ENCODE data around the gene ACSS2.

Gene ACSS2

DNA sequence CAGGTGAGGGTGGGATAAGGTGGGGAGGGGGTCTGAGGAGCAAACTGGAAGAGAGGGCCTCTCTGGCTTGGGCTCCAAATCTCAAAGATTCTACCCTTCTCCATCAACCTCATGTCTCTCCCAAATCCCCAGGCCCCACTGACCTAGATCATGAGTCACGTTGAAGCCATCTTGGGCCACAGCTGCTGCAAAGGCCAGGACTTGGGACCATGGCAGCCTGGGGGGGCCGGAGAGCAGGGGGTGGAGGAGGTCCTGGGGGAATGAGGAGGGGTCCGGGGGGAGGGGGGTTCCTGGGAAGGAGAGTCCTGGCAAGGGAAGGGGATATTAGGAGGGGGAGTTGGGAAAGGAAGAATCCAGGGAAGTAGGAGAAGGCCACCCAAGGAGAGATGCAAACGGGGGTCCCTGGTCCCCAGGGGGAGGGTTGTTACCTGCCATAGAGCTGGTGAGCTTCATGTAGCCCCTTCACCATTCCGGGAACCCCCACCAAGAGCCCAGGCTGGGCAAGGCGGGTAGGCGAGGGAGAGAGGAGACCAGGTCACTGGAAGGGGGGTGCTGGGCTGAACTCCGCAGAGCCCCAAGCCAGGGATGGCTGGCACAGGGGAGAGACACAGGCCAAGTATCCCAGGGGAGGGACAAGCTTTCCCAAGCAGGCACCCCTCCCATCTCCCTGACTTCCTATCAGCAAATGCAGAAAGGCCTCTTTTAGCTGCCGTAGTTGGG lies 16.4 kb upstream of the ACSS2 start:
- TF ChIP-seq, protein P1, sequence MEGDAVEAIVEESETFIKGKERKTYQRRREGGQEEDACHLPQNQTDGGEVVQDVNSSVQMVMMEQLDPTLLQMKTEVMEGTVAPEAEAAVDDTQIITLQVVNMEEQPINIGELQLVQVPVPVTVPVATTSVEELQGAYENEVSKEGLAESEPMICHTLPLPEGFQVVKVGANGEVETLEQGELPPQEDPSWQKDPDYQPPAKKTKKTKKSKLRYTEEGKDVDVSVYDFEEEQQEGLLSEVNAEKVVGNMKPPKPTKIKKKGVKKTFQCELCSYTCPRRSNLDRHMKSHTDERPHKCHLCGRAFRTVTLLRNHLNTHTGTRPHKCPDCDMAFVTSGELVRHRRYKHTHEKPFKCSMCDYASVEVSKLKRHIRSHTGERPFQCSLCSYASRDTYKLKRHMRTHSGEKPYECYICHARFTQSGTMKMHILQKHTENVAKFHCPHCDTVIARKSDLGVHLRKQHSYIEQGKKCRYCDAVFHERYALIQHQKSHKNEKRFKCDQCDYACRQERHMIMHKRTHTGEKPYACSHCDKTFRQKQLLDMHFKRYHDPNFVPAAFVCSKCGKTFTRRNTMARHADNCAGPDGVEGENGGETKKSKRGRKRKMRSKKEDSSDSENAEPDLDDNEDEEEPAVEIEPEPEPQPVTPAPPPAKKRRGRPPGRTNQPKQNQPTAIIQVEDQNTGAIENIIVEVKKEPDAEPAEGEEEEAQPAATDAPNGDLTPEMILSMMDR (IDR thresholded peaks at IDR 0.05; ENCODE audit: low read depth, low read length) = no peak
- no peaks in the 10 kb centered on the region for H3K9me3 ChIP-seq
- H3K4me1 ChIP-seq = no peaks in the 10 kb centered on the region
- H3K4me3 ChIP-seq (ENCODE audit: low read depth, low read length) = no peak overlapping the region
- H3K27me3 ChIP-seq = no peaks in the 10 kb centered on the region
- DNase-seq = no peak
- H3K36me3 ChIP-seq = peaks cover 3% of the 10 kb centered on the region

DNA sequence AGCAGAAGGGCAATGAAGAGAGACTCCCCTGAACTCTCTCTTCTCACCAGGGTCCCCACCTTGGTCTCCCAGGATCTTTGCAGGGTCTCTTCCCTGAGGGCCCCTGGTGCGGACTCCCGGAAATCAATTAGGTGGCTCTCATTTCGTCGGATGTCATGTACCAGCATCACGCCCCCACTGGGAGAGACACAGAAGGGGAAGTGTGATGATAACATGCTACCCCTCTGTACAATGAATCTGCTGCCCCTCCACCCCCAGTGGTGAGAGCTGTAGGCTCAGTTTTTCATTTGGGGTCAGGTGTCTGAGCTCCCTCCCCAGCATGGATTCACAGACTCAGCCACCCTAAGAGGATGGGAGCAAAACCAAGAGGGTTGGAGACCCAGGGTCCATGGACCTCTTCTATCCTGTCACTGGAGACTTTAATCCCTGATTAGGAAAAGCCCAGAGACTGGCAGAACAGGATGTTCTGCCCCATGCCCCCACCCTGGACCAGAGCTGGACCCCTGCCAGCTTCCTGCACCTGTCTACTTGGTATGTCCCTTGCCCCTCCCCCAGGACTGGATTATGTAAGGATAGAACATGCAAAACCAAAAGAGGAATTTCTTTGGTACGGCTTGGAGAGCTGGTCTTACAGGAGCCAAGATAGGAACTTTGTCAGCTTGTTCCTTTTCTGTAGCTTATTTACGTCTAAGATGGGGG lies 14.9 kb upstream of the ACSS2 start:
- no peaks in the 10 kb centered on the region for H3K9me3 ChIP-seq
- no peaks in the 10 kb centered on the region for H3K27me3 ChIP-seq
- no peaks in the 10 kb centered on the region for H3K4me1 ChIP-seq
- no peak overlapping the region for H3K4me3 ChIP-seq (ENCODE audit: low read depth, low read length)
- no peak for DNase-seq
- H3K36me3 ChIP-seq = peaks cover 3% of the 10 kb centered on the region
- TF ChIP-seq, protein P1 (IDR thresholded peaks at IDR 0.05; ENCODE audit: low read depth, low read length) = no peak

DNA sequence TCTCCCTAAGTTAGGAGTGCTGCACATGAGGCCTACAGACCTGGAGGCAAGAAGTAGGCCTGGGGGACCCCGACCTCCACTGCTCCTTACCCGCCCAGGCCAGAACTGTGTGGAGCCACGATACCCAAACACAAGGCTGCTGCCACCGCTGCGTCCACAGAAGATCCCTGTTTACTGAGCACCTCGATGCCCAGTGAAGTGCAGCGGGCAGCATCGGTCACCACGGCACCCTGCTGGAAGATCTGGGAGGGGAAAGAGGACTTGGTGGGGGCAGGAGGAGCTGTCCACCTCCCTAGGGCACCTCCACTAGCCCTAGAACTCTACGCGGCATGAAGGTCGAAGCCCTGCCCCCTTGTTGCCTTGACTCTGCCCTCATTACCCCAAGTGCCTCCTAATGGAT lies 13.7 kb upstream of the ACSS2 start:
- Histone ChIP-seq H3K36me3 (peaks cover 3% of the 10 kb centered on the region), H3K4me1 (no peaks in the 10 kb centered on the region), H3K4me3 (ENCODE audit: low read depth, low read length) (no peak overlapping the region), H3K27me3 (no peaks in the 10 kb centered on the region), H3K9me3 (no peaks in the 10 kb centered on the region)
- TF ChIP-seq, protein P1 (IDR thresholded peaks at IDR 0.05; ENCODE audit: low read depth, low read length) = no peak
- DNase-seq = no peak

DNA sequence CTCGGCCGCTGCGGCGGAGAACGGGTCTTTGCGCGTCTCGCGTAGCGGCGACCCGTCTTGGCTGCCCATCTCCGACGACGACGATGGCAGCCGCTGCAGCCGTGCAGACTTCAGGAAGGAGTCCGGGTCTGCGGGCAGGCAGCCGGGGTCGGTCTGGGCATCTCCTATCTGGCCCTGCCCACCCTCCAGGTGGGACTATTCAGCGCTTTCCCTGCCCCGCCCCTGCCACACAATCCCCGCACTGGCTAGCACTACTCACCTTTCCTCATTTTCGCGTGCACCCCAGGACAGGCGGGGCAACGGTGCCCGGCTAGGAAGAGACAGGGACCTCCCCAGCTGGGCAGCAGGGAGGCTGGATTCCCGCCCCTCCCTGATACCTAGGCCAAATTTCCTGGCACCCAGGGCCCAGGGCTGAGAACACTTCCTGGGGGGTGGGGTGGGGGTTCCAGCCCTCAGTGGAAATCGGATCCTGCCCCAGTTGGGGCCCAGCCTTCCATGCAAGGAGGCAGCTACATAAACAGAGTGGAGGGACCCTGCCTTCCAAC lies 12.9 kb upstream of the ACSS2 start:
- peaks cover 3% of the 10 kb centered on the region for H3K36me3 ChIP-seq
- H3K4me3 ChIP-seq (ENCODE audit: low read depth, low read length) = no peak overlapping the region
- TF ChIP-seq, protein P1 (IDR thresholded peaks at IDR 0.05; ENCODE audit: low read depth, low read length) = no peak
- no peaks in the 10 kb centered on the region for H3K27me3 ChIP-seq
- H3K4me1 ChIP-seq = no peaks in the 10 kb centered on the region
- H3K9me3 ChIP-seq = no peaks in the 10 kb centered on the region
- DNase-seq = no peak

DNA sequence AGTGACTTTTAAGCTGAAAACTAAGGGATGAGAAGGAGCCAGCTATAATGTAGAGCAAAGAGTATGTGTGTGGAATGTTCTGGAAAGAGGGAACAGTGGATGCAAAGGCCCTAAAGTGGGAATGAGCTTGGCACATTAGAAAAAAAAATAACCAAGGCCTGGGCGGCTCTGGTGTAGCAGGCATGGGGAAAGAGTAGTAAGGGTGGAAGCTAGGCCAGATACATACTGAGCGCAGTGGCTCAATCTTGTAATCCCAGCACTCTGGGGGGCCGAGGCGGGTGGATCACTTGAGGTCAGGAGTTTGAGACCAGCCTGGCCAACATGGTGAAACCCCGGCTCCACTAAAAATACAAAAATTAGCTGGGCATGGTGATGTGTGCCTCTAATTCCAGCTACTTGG lies 12.2 kb upstream of the ACSS2 start:
- H3K4me1 ChIP-seq = no peaks in the 10 kb centered on the region
- no peak for DNase-seq
- peaks cover 3% of the 10 kb centered on the region for H3K36me3 ChIP-seq
- no peak overlapping the region for H3K4me3 ChIP-seq (ENCODE audit: low read depth, low read length)
- no peaks in the 10 kb centered on the region for H3K9me3 ChIP-seq
- TF ChIP-seq, protein P1 (IDR thresholded peaks at IDR 0.05; ENCODE audit: low read depth, low read length) = no peak
- H3K27me3 ChIP-seq = no peaks in the 10 kb centered on the region
